ENCODE measurements around the gene TDRD6. TPM values are rescaled to one million over a fixed set of nuclear protein-coding genes. Genes with fewer than 3 reads are reported as not detected.

Gene TDRD6
- total and polyA plus RNA-seq, 10 of the 15 experiments (the other 5 are each of a cell fraction or from before 2014, with no cell fraction given): not detected

DNA sequence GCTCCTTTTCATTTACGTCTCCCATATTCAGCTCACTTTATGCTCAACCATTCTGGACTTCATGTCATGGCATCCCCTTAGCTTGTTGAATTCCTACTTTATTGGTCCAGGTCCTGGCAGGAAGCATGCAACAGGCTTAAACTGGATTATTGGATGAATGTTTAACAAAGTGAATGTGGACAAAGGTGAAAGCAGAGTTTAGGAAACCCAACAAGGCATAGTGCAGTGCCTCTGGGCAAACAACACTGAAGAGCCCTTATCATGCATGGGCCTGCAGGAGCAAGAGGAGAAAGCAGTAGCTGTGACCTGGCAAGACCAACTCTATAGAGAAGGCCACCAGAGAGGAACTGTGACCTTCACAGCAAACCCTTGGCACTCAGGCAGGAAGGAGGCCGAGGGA lies 53.8 kb downstream of the TDRD6 start:
- Histone ChIP-seq H3K9ac (ENCODE audit: control insufficient read depth, insufficient read depth, low read length) (no peak overlapping the region), H3K4me2 (ENCODE audit: control insufficient read depth, insufficient read depth) (no peak overlapping the region), H3K36me3 (ENCODE audit: control insufficient read depth in 2 of 2, insufficient read depth in 2 of 2, low read length in 1 of 2) (no peaks in the 10 kb centered on the region), H3K27me3 (replicated peaks in 1 of 2; ENCODE audit: control insufficient read depth in 2 of 2, insufficient read depth in 2 of 2, low read length in 1 of 2) (peaks cover 0 to 1% of the 10 kb centered on the region in 2 experiments; a peak in 2 of 4 replicates), H4K20me1 (ENCODE audit: control insufficient read depth, insufficient read depth) (no peaks in the 10 kb centered on the region), H3K27ac (ENCODE audit: control insufficient read depth, insufficient read depth) (no peak overlapping the region), H3K9me3 (replicated peaks; ENCODE audit: control insufficient read depth, insufficient read depth, low read length) (no peaks in the 10 kb centered on the region), H3K4me1 (ENCODE audit: control insufficient read depth, insufficient read depth, low read length) (no peaks in the 10 kb centered on the region), H3K4me3 (no peak overlapping the region), H2AFZ (ENCODE audit: control insufficient read depth, low read depth, low read length) (no peak overlapping the region), H3K79me2 (ENCODE audit: control insufficient read depth, insufficient read depth, low read length) (no peaks in the 10 kb centered on the region)
- POLR2A ChIA-PET: no interaction called here
- no peak for FAIRE-seq
- TF ChIP-seq, protein P1, sequence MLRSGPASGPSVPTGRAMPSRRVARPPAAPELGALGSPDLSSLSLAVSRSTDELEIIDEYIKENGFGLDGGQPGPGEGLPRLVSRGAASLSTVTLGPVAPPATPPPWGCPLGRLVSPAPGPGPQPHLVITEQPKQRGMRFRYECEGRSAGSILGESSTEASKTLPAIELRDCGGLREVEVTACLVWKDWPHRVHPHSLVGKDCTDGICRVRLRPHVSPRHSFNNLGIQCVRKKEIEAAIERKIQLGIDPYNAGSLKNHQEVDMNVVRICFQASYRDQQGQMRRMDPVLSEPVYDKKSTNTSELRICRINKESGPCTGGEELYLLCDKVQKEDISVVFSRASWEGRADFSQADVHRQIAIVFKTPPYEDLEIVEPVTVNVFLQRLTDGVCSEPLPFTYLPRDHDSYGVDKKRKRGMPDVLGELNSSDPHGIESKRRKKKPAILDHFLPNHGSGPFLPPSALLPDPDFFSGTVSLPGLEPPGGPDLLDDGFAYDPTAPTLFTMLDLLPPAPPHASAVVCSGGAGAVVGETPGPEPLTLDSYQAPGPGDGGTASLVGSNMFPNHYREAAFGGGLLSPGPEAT (IDR thresholded peaks at IDR 0.05; ENCODE audit: low read depth): no peak
- TF ChIP-seq CREB1 (IDR thresholded peaks at IDR 0.05; ENCODE audit: low read depth) (no peak), IRF4 (IDR thresholded peaks at IDR 0.05; ENCODE audit: low read depth, low read length) (no peak), SREBF1 (IDR thresholded peaks at IDR 0.05; ENCODE audit: low read length) (no peak), NFYB (IDR thresholded peaks at IDR 0.05; ENCODE audit: insufficient read depth, low read depth, low read length) (no peak), EGR1 (IDR thresholded peaks at IDR 0.05; ENCODE audit: borderline replicate concordance in 1 of 2, low read depth in 2 of 2, low read length in 2 of 2) (no peak), ESRRA (IDR thresholded peaks at IDR 0.05; ENCODE audit: low read length) (no peak), IKZF2 (IDR thresholded peaks at IDR 0.05) (no peak)
- TF ChIP-seq, protein P2, sequence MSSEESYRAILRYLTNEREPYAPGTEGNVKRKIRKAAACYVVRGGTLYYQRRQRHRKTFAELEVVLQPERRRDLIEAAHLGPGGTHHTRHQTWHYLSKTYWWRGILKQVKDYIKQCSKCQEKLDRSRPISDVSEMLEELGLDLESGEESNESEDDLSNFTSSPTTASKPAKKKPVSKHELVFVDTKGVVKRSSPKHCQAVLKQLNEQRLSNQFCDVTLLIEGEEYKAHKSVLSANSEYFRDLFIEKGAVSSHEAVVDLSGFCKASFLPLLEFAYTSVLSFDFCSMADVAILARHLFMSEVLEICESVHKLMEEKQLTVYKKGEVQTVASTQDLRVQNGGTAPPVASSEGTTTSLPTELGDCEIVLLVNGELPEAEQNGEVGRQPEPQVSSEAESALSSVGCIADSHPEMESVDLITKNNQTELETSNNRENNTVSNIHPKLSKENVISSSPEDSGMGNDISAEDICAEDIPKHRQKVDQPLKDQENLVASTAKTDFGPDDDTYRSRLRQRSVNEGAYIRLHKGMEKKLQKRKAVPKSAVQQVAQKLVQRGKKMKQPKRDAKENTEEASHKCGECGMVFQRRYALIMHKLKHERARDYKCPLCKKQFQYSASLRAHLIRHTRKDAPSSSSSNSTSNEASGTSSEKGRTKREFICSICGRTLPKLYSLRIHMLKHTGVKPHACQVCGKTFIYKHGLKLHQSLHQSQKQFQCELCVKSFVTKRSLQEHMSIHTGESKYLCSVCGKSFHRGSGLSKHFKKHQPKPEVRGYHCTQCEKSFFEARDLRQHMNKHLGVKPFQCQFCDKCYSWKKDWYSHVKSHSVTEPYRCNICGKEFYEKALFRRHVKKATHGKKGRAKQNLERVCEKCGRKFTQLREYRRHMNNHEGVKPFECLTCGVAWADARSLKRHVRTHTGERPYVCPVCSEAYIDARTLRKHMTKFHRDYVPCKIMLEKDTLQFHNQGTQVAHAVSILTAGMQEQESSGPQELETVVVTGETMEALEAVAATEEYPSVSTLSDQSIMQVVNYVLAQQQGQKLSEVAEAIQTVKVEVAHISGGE (CRISPR knock-in tag; IDR thresholded peaks at IDR 0.05): no peak
- TF ChIP-seq, protein P3, sequence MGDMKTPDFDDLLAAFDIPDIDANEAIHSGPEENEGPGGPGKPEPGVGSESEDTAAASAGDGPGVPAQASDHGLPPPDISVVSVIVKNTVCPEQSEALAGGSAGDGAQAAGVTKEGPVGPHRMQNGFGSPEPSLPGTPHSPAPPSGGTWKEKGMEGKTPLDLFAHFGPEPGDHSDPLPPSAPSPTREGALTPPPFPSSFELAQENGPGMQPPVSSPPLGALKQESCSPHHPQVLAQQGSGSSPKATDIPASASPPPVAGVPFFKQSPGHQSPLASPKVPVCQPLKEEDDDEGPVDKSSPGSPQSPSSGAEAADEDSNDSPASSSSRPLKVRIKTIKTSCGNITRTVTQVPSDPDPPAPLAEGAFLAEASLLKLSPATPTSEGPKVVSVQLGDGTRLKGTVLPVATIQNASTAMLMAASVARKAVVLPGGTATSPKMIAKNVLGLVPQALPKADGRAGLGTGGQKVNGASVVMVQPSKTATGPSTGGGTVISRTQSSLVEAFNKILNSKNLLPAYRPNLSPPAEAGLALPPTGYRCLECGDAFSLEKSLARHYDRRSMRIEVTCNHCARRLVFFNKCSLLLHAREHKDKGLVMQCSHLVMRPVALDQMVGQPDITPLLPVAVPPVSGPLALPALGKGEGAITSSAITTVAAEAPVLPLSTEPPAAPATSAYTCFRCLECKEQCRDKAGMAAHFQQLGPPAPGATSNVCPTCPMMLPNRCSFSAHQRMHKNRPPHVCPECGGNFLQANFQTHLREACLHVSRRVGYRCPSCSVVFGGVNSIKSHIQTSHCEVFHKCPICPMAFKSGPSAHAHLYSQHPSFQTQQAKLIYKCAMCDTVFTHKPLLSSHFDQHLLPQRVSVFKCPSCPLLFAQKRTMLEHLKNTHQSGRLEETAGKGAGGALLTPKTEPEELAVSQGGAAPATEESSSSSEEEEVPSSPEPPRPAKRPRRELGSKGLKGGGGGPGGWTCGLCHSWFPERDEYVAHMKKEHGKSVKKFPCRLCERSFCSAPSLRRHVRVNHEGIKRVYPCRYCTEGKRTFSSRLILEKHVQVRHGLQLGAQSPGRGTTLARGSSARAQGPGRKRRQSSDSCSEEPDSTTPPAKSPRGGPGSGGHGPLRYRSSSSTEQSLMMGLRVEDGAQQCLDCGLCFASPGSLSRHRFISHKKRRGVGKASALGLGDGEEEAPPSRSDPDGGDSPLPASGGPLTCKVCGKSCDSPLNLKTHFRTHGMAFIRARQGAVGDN (IDR thresholded peaks at IDR 0.05): no peak
- intact Hi-C loops (cut with micrococcal nuclease; ENCODE audit: unreplicated experiment) (no loop called here), in situ Hi-C loops (cut with MboI) (no loop called here)
- CTCF ChIA-PET: interaction anchor here (1.0 kb wide), 1 partner anchor 14 kb away, joined by 3 read pairs; no protein-coding TSS in a partner anchor
- WGBS (ENCODE audit: insufficient coverage, insufficient replicate concordance, low lambda C conversion rate, missing lambda C conversion rate): 40% methylated on average over 2 of the region's 2 CpGs
- SMC1A ChIA-PET (ENCODE audit: uncharacterized antibody, unreplicated experiment): no interaction called here
- no TSS peak for BruUV-seq (replicated peaks)
- no peak for DNase-seq (ENCODE audit: low read depth, low spot score)
- RAD21 ChIA-PET (ENCODE audit: unreplicated experiment): no interaction called here
- no peak for ATAC-seq
